Medulla oblongata (tissue), 1 donor: ENCODE results near the gene RPL7A.
A peak's percentile ranks its signal among the peaks of the same experiment; 100 is the strongest.

Source experiments
- DNase-seq: peaks from one replicate; pipeline ENCODE4 v3.0.0-alpha.2; 2015; ENCODE audit errors: extremely low spot score

RPL7A gene

GRCh38 chr9:133347515-133347984, 468 bp upstream of the RPL7A start:
- peak; percentile 34 for DNase-seq

- no peak for DNase-seq
Observed at GRCh38 chr9:133348718-133349573, 928 bp downstream of the RPL7A start.

- no peak for DNase-seq
Observed at GRCh38 chr9:133349965-133350616, 2.1 kb downstream of the RPL7A start.

- no peak for DNase-seq
Observed at GRCh38 chr9:133351526-133351907, 3.5 kb downstream of the RPL7A start.

GRCh38 chr9:133351908-133352634, 4.1 kb downstream of the RPL7A start:
- peak; percentile 24 for DNase-seq

- DNase-seq, result no peak
Observed at GRCh38 chr9:133352635-133353340, 4.8 kb downstream of the RPL7A start.

- DNase-seq, result no peak
Observed at GRCh38 chr9:133353548-133353947, 5.5 kb downstream of the RPL7A start.

GRCh38 chr9:133354766-133355165, 6.7 kb downstream of the RPL7A start:
- DNase-seq, result no peak

- DNase-seq, result no peak
Observed at GRCh38 chr9:133355881-133356357, 7.9 kb downstream of the RPL7A start.

- peak; percentile 85 for DNase-seq
Observed at GRCh38 chr9:133356391-133357091, 8.5 kb downstream of the RPL7A start, which contains the start of the genes SURF1 and SURF2. TSS of gene SURF1 (minus strand) at chr9:133356487. CDS start at chr9:133356453, 34 bp downstream. TSS of gene SURF2 (plus strand) at chr9:133356550. CDS start at chr9:133356593, 43 bp downstream.

- DNase-seq, result no peak
Observed at GRCh38 chr9:133357656-133358055, 9.6 kb downstream of the RPL7A start.

GRCh38 chr9:133359399-133360175, 11.6 kb downstream of the RPL7A start:
- no peak for DNase-seq

GRCh38 chr9:133360400-133361393, 12.7 kb downstream of the RPL7A start:
- no peak for DNase-seq

- DNase-seq, result no peak
Observed at GRCh38 chr9:133361507-133362092, 13.6 kb downstream of the RPL7A start.

GRCh38 chr9:133362359-133363044, 14.5 kb downstream of the RPL7A start:
- no peak for DNase-seq

GRCh38 chr9:133366435-133366834, 18.4 kb downstream of the RPL7A start:
- DNase-seq, result no peak

GRCh38 chr9:133367221-133367620, 19.2 kb downstream of the RPL7A start:
- DNase-seq, result no peak

- DNase-seq, result no peak
Observed at GRCh38 chr9:133367778-133368177, 19.8 kb downstream of the RPL7A start.
